ENCODE data around the gene NPIPB6.

GRCh38 chr16:28321700-28322411 lies 41.5 kb downstream of the NPIPB6 start:
- TF ChIP-seq CTCF (IDR thresholded peaks at IDR 0.05), result peak; percentile 91
- TF ChIP-seq ZFX (IDR thresholded peaks at IDR 0.05; ENCODE audit: borderline replicate concordance), result no peak
